K562 (cell line): ENCODE results near the gene HEXIM1. TPM values are rescaled to one million over a fixed set of nuclear protein-coding genes. Genes with fewer than 3 reads are reported as not detected.

Source experiments
- CBFA2T3 ChIP-seq: fragments of 450-650 bp; IDR thresholded peaks from 2 replicates; pipeline ENCODE4 v1.6.1; 2017
- DPF2 ChIP-seq: fragments of 450-650 bp; IDR thresholded peaks from 2 replicates; pipeline ENCODE4 v1.6.1; 2016
- ELF4 ChIP-seq: fragments of 450-650 bp; formaldehyde crosslinking; IDR thresholded peaks from 2 replicates; pipeline ENCODE4 v1.4.0; 2022; ENCODE audit warnings: missing genetic modification characterization
- EP300 ChIP-seq: IDR thresholded peaks from 2 replicates; pipeline ENCODE4 v1.6.1; 2012; ENCODE audit warnings: low read length, improper control_type of control experiment
- JUN ChIP-seq, 2 experiments: sonication (generic) in 1 of 2; formaldehyde crosslinking in 1 of 2; IDR thresholded peaks; 2 replicates each; pipeline versions ENCODE4 v1.6.1 to v1.8.0; 2012 to 2022; ENCODE audit warnings: borderline replicate concordance in 2 of 2, mild to moderate bottlenecking in 2 of 2, improper control_type of control experiment in 1 of 2, low read depth in 1 of 2, low read length in 1 of 2, missing genetic modification reagents in 1 of 2
- KDM2B ChIP-seq: fragments of 250-450 bp; sonication (Bioruptor Pico); IDR thresholded peaks from 2 replicates; pipeline ENCODE4 v1.8.0; 2021; ENCODE audit warnings: mild to moderate bottlenecking, moderate library complexity
- MAZ ChIP-seq, 2 experiments: fragments of 450-650 bp in 1 of 2; sonication (generic) in 1 of 2; formaldehyde crosslinking; IDR thresholded peaks in 1 of 2; conservative IDR thresholded peaks in 1 of 2; 2 replicates each; pipeline versions ENCODE4 v1.4.0 to v1.5.0; 2020; ENCODE audit warnings: mild to moderate bottlenecking in 1 of 2, missing genetic modification reagents in 1 of 2
- MTF1 ChIP-seq: fragments of 250-450 bp; sonication (Bioruptor Pico); IDR thresholded peaks from 2 replicates; pipeline ENCODE4 v1.9.0; 2021; ENCODE audit warnings: moderate library complexity, mild to moderate bottlenecking, inconsistent platforms, borderline replicate concordance
- PATZ1 ChIP-seq: fragments of 250-450 bp; sonication (Bioruptor Pico); IDR thresholded peaks from 2 replicates; pipeline ENCODE4 v1.5.0; 2020; ENCODE audit warnings: mild to moderate bottlenecking, borderline replicate concordance
- SLC30A9 ChIP-seq: fragments of 250-450 bp; sonication (Bioruptor Pico); IDR thresholded peaks from 2 replicates; pipeline ENCODE4 v1.8.0; 2022; ENCODE audit warnings: mild to moderate bottlenecking, moderate library complexity
- ZC3H11A ChIP-seq: IDR thresholded peaks from 2 replicates; pipeline ENCODE4 v1.6.1; 2012; ENCODE audit warnings: low read depth, low read length, improper control_type of control experiment
- ZNF140 ChIP-seq: fragments of 250-450 bp; sonication (Bioruptor Pico); IDR thresholded peaks from 2 replicates; pipeline ENCODE4 v1.8.0; 2021; ENCODE audit warnings: moderate library complexity, mild to moderate bottlenecking, inconsistent platforms
- ZNF311 ChIP-seq: fragments of 250-450 bp; sonication (Bioruptor Pico); IDR thresholded peaks from 2 replicates; pipeline ENCODE4 v1.4.0; 2020; ENCODE audit warnings: mild to moderate bottlenecking, moderate library complexity
- polyA plus RNA-seq, 8 experiments: library from polyadenylated mRNA; depleted of rRNA in 4 of 8; stranded (reverse) in 5 of 8; unstranded in 3 of 8; fragments of >200 nt; fragmentation: Nextera tagmentation in 2 of 8; fragmentation: Illumina TruSeq in 1 of 8; extraction: Ambion mirVana in 2 of 8; extraction: Trizol in 1 of 8; gene quantifications; 2 replicates each; pipeline versions ENCODE4 v1.2.1 to v1.2.3, GENCODE V29; 2011 to 2014; ENCODE audit warnings: inconsistent platforms in 1 of 8, missing spikeins in 1 of 8
- total RNA-seq, 7 experiments: library from RNA; depleted of rRNA in 6 of 7; stranded (reverse); fragments of >200 nt in 6 of 7; fragmentation: Illumina TruSeq in 2 of 7; extraction: Trizol in 2 of 7; gene quantifications; 2 replicates each; pipeline versions ENCODE4 v1.2.1 to v1.2.3, GENCODE V29; 2011 to 2021; ENCODE audit warnings: low replicate concordance in 1 of 7
- TF ChIP-seq, protein P1 (sequence below), 2 experiments: fragments of 150-350 bp in 1 of 2; IDR thresholded peaks; 2 replicates each; pipeline ENCODE4 v1.6.1; 2012 to 2016; ENCODE audit warnings: low read depth in 2 of 2, low read length in 2 of 2, mild to moderate bottlenecking in 1 of 2, moderate library complexity in 1 of 2
- TF ChIP-seq, protein P2 (sequence below): fragments of 450-650 bp; IDR thresholded peaks from 2 replicates; pipeline ENCODE4 v1.6.1; 2017; ENCODE audit warnings: antibody characterized with exemption

Gene HEXIM1
- total and polyA plus RNA-seq, 9 of the 15 experiments (the other 6 are each of a cell fraction or from before 2014, with no cell fraction given), result 1.4 to 28.3 (median 9.1) TPM

- TF ChIP-seq, protein P1, sequence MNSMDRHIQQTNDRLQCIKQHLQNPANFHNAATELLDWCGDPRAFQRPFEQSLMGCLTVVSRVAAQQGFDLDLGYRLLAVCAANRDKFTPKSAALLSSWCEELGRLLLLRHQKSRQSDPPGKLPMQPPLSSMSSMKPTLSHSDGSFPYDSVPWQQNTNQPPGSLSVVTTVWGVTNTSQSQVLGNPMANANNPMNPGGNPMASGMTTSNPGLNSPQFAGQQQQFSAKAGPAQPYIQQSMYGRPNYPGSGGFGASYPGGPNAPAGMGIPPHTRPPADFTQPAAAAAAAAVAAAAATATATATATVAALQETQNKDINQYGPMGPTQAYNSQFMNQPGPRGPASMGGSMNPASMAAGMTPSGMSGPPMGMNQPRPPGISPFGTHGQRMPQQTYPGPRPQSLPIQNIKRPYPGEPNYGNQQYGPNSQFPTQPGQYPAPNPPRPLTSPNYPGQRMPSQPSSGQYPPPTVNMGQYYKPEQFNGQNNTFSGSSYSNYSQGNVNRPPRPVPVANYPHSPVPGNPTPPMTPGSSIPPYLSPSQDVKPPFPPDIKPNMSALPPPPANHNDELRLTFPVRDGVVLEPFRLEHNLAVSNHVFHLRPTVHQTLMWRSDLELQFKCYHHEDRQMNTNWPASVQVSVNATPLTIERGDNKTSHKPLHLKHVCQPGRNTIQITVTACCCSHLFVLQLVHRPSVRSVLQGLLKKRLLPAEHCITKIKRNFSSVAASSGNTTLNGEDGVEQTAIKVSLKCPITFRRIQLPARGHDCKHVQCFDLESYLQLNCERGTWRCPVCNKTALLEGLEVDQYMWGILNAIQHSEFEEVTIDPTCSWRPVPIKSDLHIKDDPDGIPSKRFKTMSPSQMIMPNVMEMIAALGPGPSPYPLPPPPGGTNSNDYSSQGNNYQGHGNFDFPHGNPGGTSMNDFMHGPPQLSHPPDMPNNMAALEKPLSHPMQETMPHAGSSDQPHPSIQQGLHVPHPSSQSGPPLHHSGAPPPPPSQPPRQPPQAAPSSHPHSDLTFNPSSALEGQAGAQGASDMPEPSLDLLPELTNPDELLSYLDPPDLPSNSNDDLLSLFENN (IDR thresholded peaks at IDR 0.05; ENCODE audit: low read depth in 2 of 2, low read length in 2 of 2), result peak in 1 of 2 experiments; percentile 28; a peak in 1 of 4 replicates
- TF ChIP-seq KDM2B (CRISPR knock-in tag) (no peak), ZNF140 (CRISPR knock-in tag) (no peak), EP300 (peak; percentile 39; the same call in 1 of the 2 replicates), MAZ (CRISPR knock-in tag; conservative IDR thresholded peaks at IDR 0.05 in 1 of 2, IDR thresholded peaks at IDR 0.05 in 1 of 2) (peak in 1 of 2 experiments; percentile 53; a peak in 1 of 4 replicates), ZC3H11A (0 out of 2 replicates have a peak, but pooled peaks have one; percentile 16), CBFA2T3 (peak; percentile 47), MTF1 (CRISPR knock-in tag) (peak; percentile 60; the same call in 1 of the 2 replicates), ELF4 (CRISPR knock-in tag) (0 out of 2 replicates have a peak, but pooled peaks have one; percentile 69), JUN (IDR thresholded peaks at IDR 0.05; ENCODE audit: borderline replicate concordance, low read depth, low read length) (peak; percentile 77; the same call in 1 of the 2 replicates), JUN (CRISPR knock-in tag; IDR thresholded peaks at IDR 0.05; ENCODE audit: borderline replicate concordance) (no peak), ZNF311 (CRISPR knock-in tag) (no peak), DPF2 (peak; percentile 78; the same call in 1 of the 2 replicates), PATZ1 (CRISPR knock-in tag) (0 out of 2 replicates have a peak, but pooled peaks have one; percentile 39), SLC30A9 (no peak)
- TF ChIP-seq, protein P2, sequence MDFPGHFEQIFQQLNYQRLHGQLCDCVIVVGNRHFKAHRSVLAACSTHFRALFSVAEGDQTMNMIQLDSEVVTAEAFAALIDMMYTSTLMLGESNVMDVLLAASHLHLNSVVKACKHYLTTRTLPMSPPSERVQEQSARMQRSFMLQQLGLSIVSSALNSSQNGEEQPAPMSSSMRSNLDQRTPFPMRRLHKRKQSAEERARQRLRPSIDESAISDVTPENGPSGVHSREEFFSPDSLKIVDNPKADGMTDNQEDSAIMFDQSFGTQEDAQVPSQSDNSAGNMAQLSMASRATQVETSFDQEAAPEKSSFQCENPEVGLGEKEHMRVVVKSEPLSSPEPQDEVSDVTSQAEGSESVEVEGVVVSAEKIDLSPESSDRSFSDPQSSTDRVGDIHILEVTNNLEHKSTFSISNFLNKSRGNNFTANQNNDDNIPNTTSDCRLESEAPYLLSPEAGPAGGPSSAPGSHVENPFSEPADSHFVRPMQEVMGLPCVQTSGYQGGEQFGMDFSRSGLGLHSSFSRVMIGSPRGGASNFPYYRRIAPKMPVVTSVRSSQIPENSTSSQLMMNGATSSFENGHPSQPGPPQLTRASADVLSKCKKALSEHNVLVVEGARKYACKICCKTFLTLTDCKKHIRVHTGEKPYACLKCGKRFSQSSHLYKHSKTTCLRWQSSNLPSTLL, result no peak
These were observed 1.2 kb upstream of the HEXIM1 start (continued) for GRCh38 chr17:45146890-45147580.
